ENCODE results near the gene PLGLB1. TPM values are rescaled to one million over a fixed set of nuclear protein-coding genes. Genes with fewer than 3 reads are reported as not detected.
"Not testable (repeated sequence)": the region's sequence is repeated elsewhere in the genome, so short reads cannot be mapped to it uniquely, and the experiment has no call there.

The PLGLB1 gene
- 0.10 to 0.38 TPM (median 0.11 TPM) in 3 replicates for polyA plus RNA-seq
- polyA plus RNA-seq (2011; ENCODE audit: low read depth): 3.5 TPM
- polyA plus RNA-seq (2011; cell fraction: cytosol; rRNA removed): 0.16 TPM in 1 of 2 replicates, not detected in the other
- polyA plus RNA-seq (2011; cell fraction: nucleus; rRNA removed): 0.94 and 0.95 TPM in 2 replicates
- polyA plus RNA-seq (2012; ENCODE audit: low replicate concordance): 0.26 and 0.97 TPM in 2 replicates
- polyA minus RNA-seq: not detected in 3 replicates
- not detected for polyA minus RNA-seq (2011; cell fraction: cytosol; rRNA and poly(A)+ RNA removed)
- not detected in 2 replicates for polyA minus RNA-seq (2011; cell fraction: nucleus; rRNA and poly(A)+ RNA removed)

DNA sequence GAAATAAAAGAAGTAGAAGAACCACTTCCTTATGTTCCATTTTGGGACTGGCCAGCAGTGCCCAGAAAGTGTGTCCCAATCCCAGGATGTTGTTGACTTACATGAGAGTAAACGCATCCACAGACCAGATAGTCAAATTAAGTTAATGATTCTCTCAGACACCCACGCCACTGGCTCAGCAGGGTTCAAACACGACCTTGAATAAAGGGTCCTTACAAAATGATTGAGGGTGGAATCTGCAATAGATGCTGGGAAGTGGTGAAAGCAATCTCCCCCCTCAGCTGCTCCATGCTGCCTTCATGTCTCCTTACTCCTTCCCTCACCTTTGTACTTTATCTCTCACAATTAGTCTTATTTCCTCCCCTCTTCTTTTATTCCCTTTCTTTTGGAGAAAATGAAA lies at the start of gene PLGLB1:
TSS of gene PLGLB1 (minus strand) at position 101 of the 400 bp plus-strand sequence. CDS start at position 40, 61 bp downstream.
- H4K20me1 ChIP-seq (ENCODE audit: control insufficient read depth, extremely low read depth, insufficient read depth, low read length); dilution Hi-C loops (cut with MboI; ENCODE audit: extremely low pct_ligation_motif_present, low sequenced_read_pairs); FAIRE-seq; H3K79me2 ChIP-seq (ENCODE audit: control insufficient read depth, insufficient read depth, low read length); DNase-seq (ENCODE audit: low read depth, low spot score); H3K9me1 ChIP-seq (ENCODE audit: control insufficient read depth, extremely low read depth, insufficient read depth, low read length); H3K9ac ChIP-seq (ENCODE audit: control insufficient read depth, extremely low read depth, insufficient read depth, low read length); H3K4me1 ChIP-seq (ENCODE audit: control insufficient read depth, extremely low read depth, insufficient read depth, low read length); H3K4me2 ChIP-seq (ENCODE audit: control insufficient read depth, extremely low read depth, insufficient read depth, low read depth, low read length); H3K27me3 ChIP-seq (ENCODE audit: control insufficient read depth, extremely low read depth, insufficient read depth, low read length); H2AFZ ChIP-seq (ENCODE audit: control insufficient read depth, low read length); H3K27ac ChIP-seq (ENCODE audit: control insufficient read depth, insufficient read depth, low read length); H3K36me3 ChIP-seq (ENCODE audit: control insufficient read depth in 2 of 2, extremely low read depth in 1 of 2, insufficient read depth in 2 of 2, low read length in 2 of 2); H3K4me3 ChIP-seq (ENCODE audit: control insufficient read depth in 2 of 3, extremely low read depth in 1 of 3, insufficient read depth in 2 of 3, low read depth in 1 of 3, low read length in 3 of 3); H3K9me3 ChIP-seq (ENCODE audit: control insufficient read depth, low read depth, low read length): not testable (repeated sequence)

DNA sequence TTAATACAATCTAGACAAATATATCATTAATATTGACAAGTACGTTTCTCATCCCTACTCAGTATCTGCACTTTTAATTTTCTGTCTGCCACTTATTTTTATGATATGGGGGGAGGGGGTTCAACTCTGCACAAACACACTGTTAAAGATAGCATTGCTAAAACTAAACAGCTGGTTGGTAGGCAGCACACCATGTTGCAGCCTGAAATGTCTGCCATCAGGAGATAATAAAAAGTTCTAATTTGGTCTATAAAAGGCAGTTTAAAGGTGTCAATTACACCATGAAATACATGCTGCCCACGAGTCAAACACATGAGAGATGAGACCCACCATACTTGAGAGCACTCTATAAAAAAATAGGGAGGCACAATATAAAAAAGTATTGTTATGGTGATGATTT lies 42.7 kb upstream of the PLGLB1 start:
- dilution Hi-C loops (cut with MboI; ENCODE audit: extremely low pct_ligation_motif_present, low sequenced_read_pairs); H3K27me3 ChIP-seq (ENCODE audit: control insufficient read depth, extremely low read depth, insufficient read depth, low read length); FAIRE-seq; DNase-seq (ENCODE audit: low read depth, low spot score); H3K36me3 ChIP-seq (ENCODE audit: control insufficient read depth in 2 of 2, extremely low read depth in 1 of 2, insufficient read depth in 2 of 2, low read length in 2 of 2); H3K79me2 ChIP-seq (ENCODE audit: control insufficient read depth, insufficient read depth, low read length); H3K4me3 ChIP-seq (ENCODE audit: control insufficient read depth in 2 of 3, extremely low read depth in 1 of 3, insufficient read depth in 2 of 3, low read depth in 1 of 3, low read length in 3 of 3); H3K4me1 ChIP-seq (ENCODE audit: control insufficient read depth, extremely low read depth, insufficient read depth, low read length); H3K9ac ChIP-seq (ENCODE audit: control insufficient read depth, extremely low read depth, insufficient read depth, low read length); H2AFZ ChIP-seq (ENCODE audit: control insufficient read depth, low read length); H3K27ac ChIP-seq (ENCODE audit: control insufficient read depth, insufficient read depth, low read length); H3K4me2 ChIP-seq (ENCODE audit: control insufficient read depth, extremely low read depth, insufficient read depth, low read depth, low read length); H4K20me1 ChIP-seq (ENCODE audit: control insufficient read depth, extremely low read depth, insufficient read depth, low read length); H3K9me3 ChIP-seq (ENCODE audit: control insufficient read depth, low read depth, low read length); H3K9me1 ChIP-seq (ENCODE audit: control insufficient read depth, extremely low read depth, insufficient read depth, low read length): not testable (repeated sequence)

DNA sequence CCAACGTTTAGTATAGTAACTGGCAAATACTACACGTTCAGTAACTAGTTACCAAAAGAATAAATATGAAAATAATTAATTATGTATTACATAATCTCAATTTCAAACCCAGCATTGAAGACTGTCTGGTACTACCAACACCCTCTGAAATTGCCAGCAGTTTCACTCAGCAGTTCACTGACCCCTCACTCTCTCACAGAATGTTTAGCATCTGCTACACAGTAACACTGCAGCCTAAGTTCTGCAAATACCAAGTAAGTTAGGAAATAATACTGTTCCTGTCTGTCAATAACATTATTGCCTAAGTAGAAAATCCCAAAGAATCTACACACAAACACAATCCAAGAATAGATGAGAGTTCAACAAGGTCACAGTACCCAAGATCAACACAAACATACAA lies 41.8 kb upstream of the PLGLB1 start:
- H2AFZ ChIP-seq (ENCODE audit: control insufficient read depth, low read length); H3K9ac ChIP-seq (ENCODE audit: control insufficient read depth, extremely low read depth, insufficient read depth, low read length); H3K27me3 ChIP-seq (ENCODE audit: control insufficient read depth, extremely low read depth, insufficient read depth, low read length); dilution Hi-C loops (cut with MboI; ENCODE audit: extremely low pct_ligation_motif_present, low sequenced_read_pairs); H3K9me1 ChIP-seq (ENCODE audit: control insufficient read depth, extremely low read depth, insufficient read depth, low read length); H3K27ac ChIP-seq (ENCODE audit: control insufficient read depth, insufficient read depth, low read length); FAIRE-seq; H3K4me1 ChIP-seq (ENCODE audit: control insufficient read depth, extremely low read depth, insufficient read depth, low read length); H3K79me2 ChIP-seq (ENCODE audit: control insufficient read depth, insufficient read depth, low read length); H3K4me2 ChIP-seq (ENCODE audit: control insufficient read depth, extremely low read depth, insufficient read depth, low read depth, low read length); DNase-seq (ENCODE audit: low read depth, low spot score); H4K20me1 ChIP-seq (ENCODE audit: control insufficient read depth, extremely low read depth, insufficient read depth, low read length); H3K4me3 ChIP-seq (ENCODE audit: control insufficient read depth in 2 of 3, extremely low read depth in 1 of 3, insufficient read depth in 2 of 3, low read depth in 1 of 3, low read length in 3 of 3); H3K36me3 ChIP-seq (ENCODE audit: control insufficient read depth in 2 of 2, extremely low read depth in 1 of 2, insufficient read depth in 2 of 2, low read length in 2 of 2); H3K9me3 ChIP-seq (ENCODE audit: control insufficient read depth, low read depth, low read length): not testable (repeated sequence)

DNA sequence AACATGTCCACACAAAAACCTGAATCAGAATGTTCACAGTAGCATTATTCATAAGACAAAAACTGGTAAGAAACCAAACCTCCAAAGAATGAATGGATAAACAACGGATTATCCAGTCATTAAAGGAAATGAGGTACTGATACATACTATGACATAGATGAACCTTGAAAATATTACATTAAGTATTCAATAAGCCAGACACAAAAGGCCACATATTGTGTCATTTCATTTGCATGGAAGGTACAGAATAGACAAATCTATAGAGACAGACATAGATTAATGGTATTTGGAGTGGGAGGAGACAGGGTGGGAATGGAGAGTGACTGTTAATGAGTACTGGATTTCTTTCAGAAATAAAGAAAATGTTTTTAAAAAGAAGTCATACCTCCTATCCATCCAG lies 39.9 kb upstream of the PLGLB1 start:
- H2AFZ ChIP-seq (ENCODE audit: control insufficient read depth, low read length); dilution Hi-C loops (cut with MboI; ENCODE audit: extremely low pct_ligation_motif_present, low sequenced_read_pairs); H3K9me1 ChIP-seq (ENCODE audit: control insufficient read depth, extremely low read depth, insufficient read depth, low read length); H3K79me2 ChIP-seq (ENCODE audit: control insufficient read depth, insufficient read depth, low read length); DNase-seq (ENCODE audit: low read depth, low spot score); H3K9ac ChIP-seq (ENCODE audit: control insufficient read depth, extremely low read depth, insufficient read depth, low read length); H3K27ac ChIP-seq (ENCODE audit: control insufficient read depth, insufficient read depth, low read length); FAIRE-seq; H3K36me3 ChIP-seq (ENCODE audit: control insufficient read depth in 2 of 2, extremely low read depth in 1 of 2, insufficient read depth in 2 of 2, low read length in 2 of 2); H3K27me3 ChIP-seq (ENCODE audit: control insufficient read depth, extremely low read depth, insufficient read depth, low read length); H3K4me2 ChIP-seq (ENCODE audit: control insufficient read depth, extremely low read depth, insufficient read depth, low read depth, low read length); H3K9me3 ChIP-seq (ENCODE audit: control insufficient read depth, low read depth, low read length); H3K4me3 ChIP-seq (ENCODE audit: control insufficient read depth in 2 of 3, extremely low read depth in 1 of 3, insufficient read depth in 2 of 3, low read depth in 1 of 3, low read length in 3 of 3); H3K4me1 ChIP-seq (ENCODE audit: control insufficient read depth, extremely low read depth, insufficient read depth, low read length); H4K20me1 ChIP-seq (ENCODE audit: control insufficient read depth, extremely low read depth, insufficient read depth, low read length): not testable (repeated sequence)

DNA sequence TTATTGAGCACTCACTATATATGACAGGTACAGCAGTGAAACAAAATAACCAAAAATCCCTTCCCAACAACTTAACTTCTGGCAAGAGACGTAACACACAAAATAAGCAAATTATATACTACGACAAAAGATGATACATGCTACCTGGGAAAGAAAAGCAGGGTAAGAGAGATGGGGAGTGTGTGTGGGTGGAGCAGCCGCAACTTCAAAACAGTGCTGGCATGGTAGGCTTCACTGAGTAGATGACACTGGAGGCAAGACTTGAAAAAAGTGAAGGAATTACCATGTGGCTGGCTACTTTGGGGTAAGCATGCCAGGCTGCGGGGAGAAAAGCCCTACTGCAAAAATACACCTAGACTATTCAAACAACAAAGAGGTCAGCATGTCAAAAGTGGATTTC lies 36.0 kb upstream of the PLGLB1 start:
- dilution Hi-C loops (cut with MboI; ENCODE audit: extremely low pct_ligation_motif_present, low sequenced_read_pairs); H3K9ac ChIP-seq (ENCODE audit: control insufficient read depth, extremely low read depth, insufficient read depth, low read length); FAIRE-seq: not testable (repeated sequence)

More for the DNA sequence above, 36.0 kb upstream of the PLGLB1 start:
- H3K9me1 ChIP-seq (ENCODE audit: control insufficient read depth, extremely low read depth, insufficient read depth, low read length); H3K36me3 ChIP-seq (ENCODE audit: control insufficient read depth in 2 of 2, extremely low read depth in 1 of 2, insufficient read depth in 2 of 2, low read length in 2 of 2); H2AFZ ChIP-seq (ENCODE audit: control insufficient read depth, low read length); H3K79me2 ChIP-seq (ENCODE audit: control insufficient read depth, insufficient read depth, low read length); H4K20me1 ChIP-seq (ENCODE audit: control insufficient read depth, extremely low read depth, insufficient read depth, low read length); H3K4me3 ChIP-seq (ENCODE audit: control insufficient read depth in 2 of 3, extremely low read depth in 1 of 3, insufficient read depth in 2 of 3, low read depth in 1 of 3, low read length in 3 of 3); H3K27ac ChIP-seq (ENCODE audit: control insufficient read depth, insufficient read depth, low read length); H3K4me1 ChIP-seq (ENCODE audit: control insufficient read depth, extremely low read depth, insufficient read depth, low read length); H3K9me3 ChIP-seq (ENCODE audit: control insufficient read depth, low read depth, low read length); H3K4me2 ChIP-seq (ENCODE audit: control insufficient read depth, extremely low read depth, insufficient read depth, low read depth, low read length); DNase-seq (ENCODE audit: low read depth, low spot score); H3K27me3 ChIP-seq (ENCODE audit: control insufficient read depth, extremely low read depth, insufficient read depth, low read length): not testable (repeated sequence)

Data from keratinocyte (primary cell).